Measurements from ENCODE around the gene SRSF2. TPM values are rescaled to one million over a fixed set of nuclear protein-coding genes. Genes with fewer than 3 reads are reported as not detected.

SRSF2 gene
- total RNA-seq, 4 donors from 2014 or later = 185 to 403 (median 242) TPM

DNA sequence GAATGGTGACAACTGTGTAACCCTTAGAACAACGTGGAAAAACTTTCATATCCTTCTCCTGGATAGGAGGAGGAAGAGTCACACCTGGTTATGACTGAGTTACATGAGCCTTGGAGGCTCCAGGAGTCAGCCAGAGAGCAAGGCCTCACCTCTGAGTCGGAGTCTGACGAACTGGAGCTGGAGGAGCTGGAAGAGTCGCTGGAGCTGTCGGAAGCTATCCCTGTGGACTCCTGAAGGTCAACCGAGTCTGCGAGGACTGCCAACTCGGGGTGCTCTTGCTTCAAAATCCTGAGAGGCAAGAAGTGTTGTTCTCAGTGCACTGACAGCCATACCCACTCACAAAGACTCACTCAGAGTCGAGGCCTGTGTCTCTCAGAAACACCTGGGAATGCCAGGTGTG, 16.9 kb downstream of the SRSF2 start:
- Histone ChIP-seq H3K9me3 (no peaks in the 10 kb centered on the region), H3K27ac (no peak overlapping the region), H3K27me3 (no peaks in the 10 kb centered on the region), H3K4me3 (no peak overlapping the region), H3K36me3 (peaks cover 0 to 99% (median 0%) of the 10 kb centered on the region in 3 donors), H3K4me1 (peaks cover 0 to 37% (median 7%) of the 10 kb centered on the region in 4 donors)
- DNase-seq = peak in 1 of 3 donors; percentile 38
- TF ChIP-seq, protein P1, sequence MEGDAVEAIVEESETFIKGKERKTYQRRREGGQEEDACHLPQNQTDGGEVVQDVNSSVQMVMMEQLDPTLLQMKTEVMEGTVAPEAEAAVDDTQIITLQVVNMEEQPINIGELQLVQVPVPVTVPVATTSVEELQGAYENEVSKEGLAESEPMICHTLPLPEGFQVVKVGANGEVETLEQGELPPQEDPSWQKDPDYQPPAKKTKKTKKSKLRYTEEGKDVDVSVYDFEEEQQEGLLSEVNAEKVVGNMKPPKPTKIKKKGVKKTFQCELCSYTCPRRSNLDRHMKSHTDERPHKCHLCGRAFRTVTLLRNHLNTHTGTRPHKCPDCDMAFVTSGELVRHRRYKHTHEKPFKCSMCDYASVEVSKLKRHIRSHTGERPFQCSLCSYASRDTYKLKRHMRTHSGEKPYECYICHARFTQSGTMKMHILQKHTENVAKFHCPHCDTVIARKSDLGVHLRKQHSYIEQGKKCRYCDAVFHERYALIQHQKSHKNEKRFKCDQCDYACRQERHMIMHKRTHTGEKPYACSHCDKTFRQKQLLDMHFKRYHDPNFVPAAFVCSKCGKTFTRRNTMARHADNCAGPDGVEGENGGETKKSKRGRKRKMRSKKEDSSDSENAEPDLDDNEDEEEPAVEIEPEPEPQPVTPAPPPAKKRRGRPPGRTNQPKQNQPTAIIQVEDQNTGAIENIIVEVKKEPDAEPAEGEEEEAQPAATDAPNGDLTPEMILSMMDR (IDR thresholded peaks at IDR 0.05) = no peak
- no peak for TF ChIP-seq POLR2A (IDR thresholded peaks at IDR 0.05)

DNA sequence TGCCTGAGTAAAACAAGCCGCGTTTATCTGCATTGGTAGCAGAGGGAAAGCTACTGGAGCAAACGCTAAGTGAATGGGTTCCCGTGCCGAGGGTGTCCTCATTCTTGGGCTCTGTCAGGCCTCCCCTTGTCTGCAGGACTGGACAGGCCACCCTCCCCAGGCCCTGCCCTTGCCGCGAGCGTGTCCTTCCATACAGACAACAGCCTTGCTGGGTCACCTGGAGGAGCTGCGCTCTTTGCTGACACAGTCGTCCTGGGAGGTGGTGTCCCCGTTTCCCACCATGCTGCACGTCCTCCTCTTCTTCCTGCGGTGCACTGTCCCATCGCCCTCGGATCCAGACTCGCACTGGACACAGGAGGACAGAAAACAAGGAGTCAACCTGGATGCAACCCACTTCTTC, 18.6 kb downstream of the SRSF2 start:
- peaks cover 0 to 29% (median 7%) of the 10 kb centered on the region in 4 donors for H3K4me1 ChIP-seq
- H3K27ac ChIP-seq = no peak overlapping the region
- H3K36me3 ChIP-seq = peaks cover 0 to 92% (median 0%) of the 10 kb centered on the region in 3 donors
- H3K9me3 ChIP-seq = no peaks in the 10 kb centered on the region
- H3K4me3 ChIP-seq = no peak overlapping the region
- DNase-seq = peak in 1 of 3 donors; percentile 42
- no peaks in the 10 kb centered on the region for H3K27me3 ChIP-seq
- TF ChIP-seq, protein P1 (IDR thresholded peaks at IDR 0.05) = no peak
- TF ChIP-seq POLR2A (IDR thresholded peaks at IDR 0.05) = no peak

DNA sequence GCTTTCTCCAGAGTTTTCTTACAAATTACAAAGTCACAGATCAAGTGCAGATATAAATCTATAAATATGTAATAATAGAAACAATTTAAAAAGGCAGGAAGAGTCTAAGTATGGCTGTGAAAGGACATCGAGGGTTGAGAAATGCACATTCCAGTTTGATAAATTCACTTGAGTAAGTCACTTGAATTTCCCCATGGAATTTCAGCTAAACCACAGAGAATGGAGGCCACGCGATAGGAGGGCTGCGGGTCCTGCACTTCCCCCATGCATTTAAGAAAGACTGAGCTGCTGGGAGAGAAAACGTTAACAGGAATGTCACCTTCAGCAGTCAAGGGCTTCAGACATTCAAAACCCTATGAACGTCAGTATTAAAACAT, 20.3 kb downstream of the SRSF2 start:
- peaks cover 0 to 84% (median 0%) of the 10 kb centered on the region in 3 donors for H3K36me3 ChIP-seq
- no peak for TF ChIP-seq POLR2A (IDR thresholded peaks at IDR 0.05)
- TF ChIP-seq, protein P1 (IDR thresholded peaks at IDR 0.05) = no peak
- peak overlapping the region; percentile 14 to 59 (median 22) for H3K27ac ChIP-seq
- DNase-seq = peak in 1 of 3 donors; percentile 6
- H3K9me3 ChIP-seq = no peaks in the 10 kb centered on the region
- H3K4me1 ChIP-seq = peaks cover 0 to 29% (median 7%) of the 10 kb centered on the region in 4 donors
- H3K27me3 ChIP-seq = no peaks in the 10 kb centered on the region
- no peak overlapping the region for H3K4me3 ChIP-seq

DNA sequence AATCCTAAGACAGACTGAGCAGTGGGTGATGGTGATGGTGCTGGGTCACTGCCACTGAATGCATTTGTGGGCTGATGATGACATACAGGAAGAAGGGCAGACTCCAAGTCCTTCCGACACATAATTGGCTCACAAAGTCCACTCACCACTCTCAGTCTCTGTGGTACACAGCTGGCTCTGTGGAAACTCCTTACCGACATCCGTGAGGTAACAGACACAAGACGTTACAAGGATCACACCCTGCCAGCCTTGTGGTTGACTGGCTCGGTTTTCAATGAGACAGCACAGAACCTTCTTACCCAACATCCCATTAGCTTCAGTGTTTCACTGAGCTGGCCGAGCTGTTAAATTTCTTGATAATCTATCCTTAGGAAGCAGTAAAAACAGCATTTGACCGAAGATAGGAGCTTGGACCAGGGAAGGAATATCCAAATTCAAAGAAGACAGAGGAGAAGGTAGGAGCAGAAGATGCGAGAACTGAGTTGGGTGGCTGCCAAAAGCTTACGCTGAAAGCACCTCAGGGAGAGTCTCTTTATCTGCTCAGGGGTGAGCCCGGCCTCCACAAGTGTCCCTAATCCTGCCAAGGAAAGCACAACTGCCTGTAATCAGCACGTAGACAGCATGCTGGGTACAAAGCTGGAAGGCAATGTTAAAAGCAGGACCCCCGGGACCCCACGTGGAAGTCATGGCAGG, 20.8 kb downstream of the SRSF2 start:
- peak; percentile 31 to 74 (median 46) for DNase-seq
- H3K4me1 ChIP-seq = peaks cover 0 to 32% (median 8%) of the 10 kb centered on the region in 4 donors
- H3K27me3 ChIP-seq = no peaks in the 10 kb centered on the region
- peaks cover 0 to 79% (median 0%) of the 10 kb centered on the region in 3 donors for H3K36me3 ChIP-seq
- TF ChIP-seq, protein P1 (IDR thresholded peaks at IDR 0.05) = no peak
- TF ChIP-seq POLR2A (IDR thresholded peaks at IDR 0.05) = no peak
- H3K9me3 ChIP-seq = no peaks in the 10 kb centered on the region
- H3K4me3 ChIP-seq = no peak overlapping the region
- H3K27ac ChIP-seq = peak overlapping the region; percentile 20 to 59 (median 36)

DNA sequence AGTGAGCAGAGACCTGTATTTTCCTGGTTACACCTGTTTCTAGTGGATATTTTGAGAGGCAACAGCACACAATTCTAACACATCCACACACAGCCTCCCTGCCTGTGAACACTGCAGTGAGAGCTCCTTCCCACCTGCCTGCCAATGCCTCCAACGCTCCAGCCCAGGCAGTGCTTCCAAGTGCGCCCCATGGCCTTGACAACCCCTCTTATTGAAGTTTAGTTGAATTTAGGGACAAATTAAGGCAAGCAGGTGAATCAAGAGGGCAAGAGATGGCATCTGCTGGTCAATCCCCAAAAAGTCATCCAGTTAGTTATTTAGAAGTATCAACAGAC, 21.7 kb downstream of the SRSF2 start:
- Histone ChIP-seq H3K9me3 (no peaks in the 10 kb centered on the region), H3K4me1 (peaks cover 0 to 36% (median 9%) of the 10 kb centered on the region in 4 donors), H3K36me3 (peaks cover 0 to 70% (median 0%) of the 10 kb centered on the region in 3 donors), H3K27ac (peak overlapping the region in 3 of 4 donors; percentile 8 to 47 (median 46)), H3K27me3 (no peaks in the 10 kb centered on the region), H3K4me3 (no peak overlapping the region)
- TF ChIP-seq, protein P1 (IDR thresholded peaks at IDR 0.05) = no peak
- no peak for TF ChIP-seq POLR2A (IDR thresholded peaks at IDR 0.05)
- DNase-seq = peak in 1 of 3 donors; percentile 9

Measured in Peyer's patch (tissue), 4 donors.